GM18867 (cell line): ENCODE data around the gene ADGRL3.
"Not testable (repeated sequence)": the region's sequence is repeated elsewhere in the genome, so short reads cannot be mapped to it uniquely, and the experiment has no call there.

Source experiments
- ATAC-seq: cut with Tn5 transposase; IDR thresholded peaks from one replicate; pipeline ENCODE4 v1.9.1; 2021; ENCODE audit warnings: mild to moderate bottlenecking, moderate library complexity; ENCODE audit not compliant: unreplicated experiment

The ADGRL3 gene

GRCh38 chr4:61468024-61468720, 268.0 kb downstream of the ADGRL3 start:
- no peak for ATAC-seq

- no peak for ATAC-seq
Measured at GRCh38 chr4:61473306-61473705, 273.2 kb downstream of the ADGRL3 start.

- no peak for ATAC-seq
Measured at GRCh38 chr4:61478340-61478739, 278.2 kb downstream of the ADGRL3 start.

GRCh38 chr4:61485056-61485455, 284.9 kb downstream of the ADGRL3 start:
- no peak for ATAC-seq

GRCh38 chr4:61489927-61490326, 289.8 kb downstream of the ADGRL3 start:
- no peak for ATAC-seq

- no peak for ATAC-seq
Measured at GRCh38 chr4:61493041-61493440, 292.9 kb downstream of the ADGRL3 start.

GRCh38 chr4:61493470-61493869, 293.3 kb downstream of the ADGRL3 start:
- ATAC-seq: no peak

GRCh38 chr4:61500883-61501282, 300.8 kb downstream of the ADGRL3 start:
- ATAC-seq: no peak

GRCh38 chr4:61501812-61502211, 301.7 kb downstream of the ADGRL3 start:
- ATAC-seq: no peak

- no peak for ATAC-seq
Measured at GRCh38 chr4:61505773-61506685, 305.9 kb downstream of the ADGRL3 start.

- no peak for ATAC-seq
Measured at GRCh38 chr4:61507091-61507490, 307.0 kb downstream of the ADGRL3 start.

GRCh38 chr4:61509721-61510241, 309.7 kb downstream of the ADGRL3 start:
- ATAC-seq: not testable (repeated sequence)

- ATAC-seq: no peak
Measured at GRCh38 chr4:61511716-61512488, 311.8 kb downstream of the ADGRL3 start.

- ATAC-seq: no peak
Measured at GRCh38 chr4:61514991-61515390, 314.9 kb downstream of the ADGRL3 start.

- ATAC-seq: no peak
Measured at GRCh38 chr4:61517144-61517543, 317.0 kb downstream of the ADGRL3 start.

- no peak for ATAC-seq
Measured at GRCh38 chr4:61520166-61520565, 320.0 kb downstream of the ADGRL3 start.

- ATAC-seq: no peak
Measured at GRCh38 chr4:61520681-61521160, 320.6 kb downstream of the ADGRL3 start.

- no peak for ATAC-seq
Measured at GRCh38 chr4:61521451-61521850, 321.3 kb downstream of the ADGRL3 start.

GRCh38 chr4:61522312-61522711, 322.2 kb downstream of the ADGRL3 start:
- no peak for ATAC-seq

- no peak for ATAC-seq
Measured at GRCh38 chr4:61527888-61528287, 327.8 kb downstream of the ADGRL3 start.

- no peak for ATAC-seq
Measured at GRCh38 chr4:61528595-61528994, 328.5 kb downstream of the ADGRL3 start.
